Activated T-cell treated with anti-CD3 and anti-CD28 coated beads, Interleukin-2, amount 50 U/mL, for 72 hours (primary cell): ENCODE results near the gene TCF12. TPM values are rescaled to one million over a fixed set of nuclear protein-coding genes. Genes with fewer than 3 reads are reported as not detected.

Experiments used
- ATAC-seq, 2 donors: fragments of 150-1000 bp; cut with Tn5 transposase; replicated peaks in 1 of 2; 2 replicates each; pipeline ENCODE4 v1.10.0; 2021; ENCODE audit warnings: moderate library complexity in 2 of 2, mild to moderate bottlenecking in 1 of 2
- DNase-seq, 2 donors: peaks; one replicate each; pipeline ENCODE4 v3.0.0; 2021 to 2022; ENCODE audit warnings: mixed read lengths in 1 of 2
- H3K27ac Mint-ChIP-seq: one replicate; pipeline ENCODE4 v1.8.0; 2022; ENCODE audit warnings: mild to moderate bottlenecking, moderate library complexity, mixed read lengths
- H3K27me3 Mint-ChIP-seq: one replicate; pipeline ENCODE4 v1.8.0; 2022; ENCODE audit warnings: low read depth, mixed read lengths
- H3K36me3 Mint-ChIP-seq, 2 donors: one replicate each; pipeline ENCODE4 v1.8.0; 2022; ENCODE audit warnings: mixed read lengths in 2 of 2, mild to moderate bottlenecking in 1 of 2; ENCODE audit not compliant: insufficient read depth in 2 of 2
- H3K4me1 Mint-ChIP-seq: one replicate; pipeline ENCODE4 v1.8.0; 2022; ENCODE audit warnings: low read depth, mixed read lengths
- H3K4me3 Mint-ChIP-seq, 2 donors: one replicate each; pipeline ENCODE4 v1.8.0; 2022; ENCODE audit warnings: mild to moderate bottlenecking in 2 of 2, mixed read lengths in 2 of 2, moderate library complexity in 2 of 2
- H3K9me3 Mint-ChIP-seq, 2 donors: one replicate each; pipeline ENCODE4 v1.8.0; 2022; ENCODE audit warnings: mixed read lengths in 2 of 2
- total RNA-seq, 2 donors: library from RNA; stranded (reverse); gene quantifications; one replicate each; pipeline ENCODE4 v1.2.3, GENCODE V29; 2022

Gene TCF12
- total RNA-seq, 2 donors from 2014 or later = 93.0 to 108 TPM

- ATAC-seq (no peak), DNase-seq (no peak)
- Mint-ChIP-seq H3K9me3 (peaks cover 3 to 8% of the 10 kb centered on the region in 2 donors), H3K4me1 (peaks cover 49% of the 10 kb centered on the region), H3K4me3 (no peak overlapping the region), H3K36me3 (peaks cover 9 to 12% of the 10 kb centered on the region in 2 donors), H3K27me3 (no peaks in the 10 kb centered on the region), H3K27ac (no peak overlapping the region)
These were observed 41.7 kb downstream of the TCF12 start for GRCh38 chr15:56960116-56960515.

- peak overlapping the region; percentile 59 for H3K27ac Mint-ChIP-seq
- peak overlapping the region; percentile 19 to 44 for H3K4me3 Mint-ChIP-seq
- ATAC-seq = no peak
- no peaks in the 10 kb centered on the region for H3K27me3 Mint-ChIP-seq
- DNase-seq = no peak
- H3K9me3 Mint-ChIP-seq = no peaks in the 10 kb centered on the region
- peaks cover 44% of the 10 kb centered on the region for H3K4me1 Mint-ChIP-seq
- H3K36me3 Mint-ChIP-seq = peaks cover under 1 to 1% of the 10 kb centered on the region in 2 donors
These were observed 44.7 kb downstream of the TCF12 start for GRCh38 chr15:56963126-56963525.

GRCh38 chr15:56963710-56964109 is 45.3 kb downstream of the TCF12 start:
- no peaks in the 10 kb centered on the region for H3K9me3 Mint-ChIP-seq
- H3K4me1 Mint-ChIP-seq = peaks cover 40% of the 10 kb centered on the region
- H3K4me3 Mint-ChIP-seq = peak overlapping the region; percentile 19 to 44
- H3K27ac Mint-ChIP-seq = peak overlapping the region; percentile 59
- no peak for ATAC-seq
- no peak for DNase-seq
- no peaks in the 10 kb centered on the region for H3K27me3 Mint-ChIP-seq
- H3K36me3 Mint-ChIP-seq = no peaks in the 10 kb centered on the region

GRCh38 chr15:56964182-56964581 is 45.7 kb downstream of the TCF12 start:
- peak; percentile 45 to 59 for ATAC-seq
- Mint-ChIP-seq H3K4me3 (peak overlapping the region in 1 of 2 donors; percentile 20), H3K36me3 (no peaks in the 10 kb centered on the region), H3K27ac (peak overlapping the region; percentile 3), H3K9me3 (no peaks in the 10 kb centered on the region), H3K27me3 (no peaks in the 10 kb centered on the region), H3K4me1 (peaks cover 40% of the 10 kb centered on the region)
- DNase-seq = no peak

GRCh38 chr15:56965231-56966013 is 47.0 kb downstream of the TCF12 start:
- no peak overlapping the region for H3K4me3 Mint-ChIP-seq
- DNase-seq (no peak), ATAC-seq (no peak)
- H3K27me3 Mint-ChIP-seq = no peaks in the 10 kb centered on the region
- H3K4me1 Mint-ChIP-seq = peaks cover 44% of the 10 kb centered on the region
- H3K36me3 Mint-ChIP-seq = peaks cover 2 to 3% of the 10 kb centered on the region in 2 donors
- no peak overlapping the region for H3K27ac Mint-ChIP-seq
- no peaks in the 10 kb centered on the region for H3K9me3 Mint-ChIP-seq

GRCh38 chr15:56967336-56967735 is 48.9 kb downstream of the TCF12 start:
- ATAC-seq (no peak), DNase-seq (no peak)
- H3K27me3 Mint-ChIP-seq = no peaks in the 10 kb centered on the region
- peaks cover 2 to 3% of the 10 kb centered on the region in 2 donors for H3K36me3 Mint-ChIP-seq
- H3K4me1 Mint-ChIP-seq = peaks cover 57% of the 10 kb centered on the region
- H3K9me3 Mint-ChIP-seq = no peaks in the 10 kb centered on the region
- no peak overlapping the region for H3K4me3 Mint-ChIP-seq
- H3K27ac Mint-ChIP-seq = no peak overlapping the region

GRCh38 chr15:56968256-56968655 is 49.8 kb downstream of the TCF12 start:
- ATAC-seq = no peak
- H3K27ac Mint-ChIP-seq = no peak overlapping the region
- H3K9me3 Mint-ChIP-seq = no peaks in the 10 kb centered on the region
- no peak for DNase-seq
- H3K36me3 Mint-ChIP-seq = peaks cover 2 to 5% of the 10 kb centered on the region in 2 donors
- H3K4me3 Mint-ChIP-seq = no peak overlapping the region
- H3K27me3 Mint-ChIP-seq = no peaks in the 10 kb centered on the region
- H3K4me1 Mint-ChIP-seq = peaks cover 56% of the 10 kb centered on the region

GRCh38 chr15:56968821-56969220 is 50.4 kb downstream of the TCF12 start:
- no peak for ATAC-seq
- H3K9me3 Mint-ChIP-seq = no peaks in the 10 kb centered on the region
- peaks cover 2 to 5% of the 10 kb centered on the region in 2 donors for H3K36me3 Mint-ChIP-seq
- no peak overlapping the region for H3K4me3 Mint-ChIP-seq
- DNase-seq = no peak
- H3K4me1 Mint-ChIP-seq = peaks cover 56% of the 10 kb centered on the region
- no peaks in the 10 kb centered on the region for H3K27me3 Mint-ChIP-seq
- no peak overlapping the region for H3K27ac Mint-ChIP-seq

- DNase-seq = no peak
- Mint-ChIP-seq H3K9me3 (no peaks in the 10 kb centered on the region), H3K36me3 (peaks cover 2 to 5% of the 10 kb centered on the region in 2 donors), H3K4me3 (no peak overlapping the region), H3K27ac (no peak overlapping the region), H3K4me1 (peaks cover 55% of the 10 kb centered on the region), H3K27me3 (no peaks in the 10 kb centered on the region)
- ATAC-seq = no peak
These were observed 50.9 kb downstream of the TCF12 start for GRCh38 chr15:56969265-56969895.

- Mint-ChIP-seq H3K27me3 (no peaks in the 10 kb centered on the region), H3K4me3 (no peak overlapping the region), H3K4me1 (peaks cover 48% of the 10 kb centered on the region), H3K27ac (no peak overlapping the region), H3K36me3 (peaks cover 2 to 5% of the 10 kb centered on the region in 2 donors), H3K9me3 (peaks cover 0 to 1% of the 10 kb centered on the region in 2 donors)
- DNase-seq (no peak), ATAC-seq (no peak)
These were observed 53.1 kb downstream of the TCF12 start for GRCh38 chr15:56971571-56971970.

- peaks cover 48% of the 10 kb centered on the region for H3K4me1 Mint-ChIP-seq
- H3K4me3 Mint-ChIP-seq = no peak overlapping the region
- peaks cover 2 to 5% of the 10 kb centered on the region in 2 donors for H3K36me3 Mint-ChIP-seq
- DNase-seq = no peak
- no peak for ATAC-seq
- H3K9me3 Mint-ChIP-seq = peaks cover 0 to 1% of the 10 kb centered on the region in 2 donors
- H3K27me3 Mint-ChIP-seq = no peaks in the 10 kb centered on the region
- H3K27ac Mint-ChIP-seq = peak overlapping the region; percentile 85
These were observed 53.6 kb downstream of the TCF12 start for GRCh38 chr15:56972016-56972415.

GRCh38 chr15:56972426-56972825 is 54.0 kb downstream of the TCF12 start:
- no peak for ATAC-seq
- Mint-ChIP-seq H3K27me3 (no peaks in the 10 kb centered on the region), H3K27ac (peak overlapping the region; percentile 85), H3K4me3 (no peak overlapping the region), H3K4me1 (peaks cover 48% of the 10 kb centered on the region), H3K9me3 (peaks cover 0 to 1% of the 10 kb centered on the region in 2 donors), H3K36me3 (peaks cover 2 to 5% of the 10 kb centered on the region in 2 donors)
- DNase-seq = no peak

- DNase-seq = no peak
- ATAC-seq = no peak
- Mint-ChIP-seq H3K4me3 (no peak overlapping the region), H3K9me3 (peaks cover 0 to 1% of the 10 kb centered on the region in 2 donors), H3K4me1 (peaks cover 48% of the 10 kb centered on the region), H3K27me3 (no peaks in the 10 kb centered on the region), H3K27ac (no peak overlapping the region), H3K36me3 (peaks cover 2 to 5% of the 10 kb centered on the region in 2 donors)
These were observed 55.0 kb downstream of the TCF12 start for GRCh38 chr15:56973463-56973862.
